H9 (cell line): Measurements from ENCODE around the gene STAT3. TPM values are rescaled to one million over a fixed set of nuclear protein-coding genes. Genes with fewer than 3 reads are reported as not detected.
A peak's percentile ranks its signal among the peaks of the same experiment; 100 is the strongest.

ENCODE experiments used
- DNase-seq: peaks from one replicate; pipeline ENCODE4 v3.0.0-alpha.2; 2017
- H2AFZ ChIP-seq: one replicate; pipeline ENCODE4 v1.6.1; 2013; ENCODE audit warnings: mild to moderate bottlenecking, low read length, control low read depth, moderate library complexity
- H2AK5ac ChIP-seq: 2 replicates; pipeline ENCODE4 v1.6.1; 2013; ENCODE audit warnings: low read length, control low read depth, mixed read lengths; ENCODE audit not compliant: insufficient read length
- H2BK120ac ChIP-seq: one replicate; pipeline ENCODE4 v1.6.1; 2013; ENCODE audit warnings: low read depth, mild to moderate bottlenecking, low read length, control low read depth, inconsistent platforms; ENCODE audit not compliant: poor library complexity, severe bottlenecking
- H2BK12ac ChIP-seq: 2 replicates; pipeline ENCODE4 v1.6.1; 2013; ENCODE audit warnings: low read length, control low read depth, mixed read lengths, low read depth; ENCODE audit not compliant: insufficient read length
- H2BK15ac ChIP-seq: 2 replicates; pipeline ENCODE4 v1.6.1; 2013; ENCODE audit warnings: low read depth, low read length, control low read depth
- H2BK20ac ChIP-seq: one replicate; pipeline ENCODE4 v1.6.1; 2013; ENCODE audit warnings: low read depth, mild to moderate bottlenecking, low read length, control low read depth, inconsistent platforms; ENCODE audit not compliant: poor library complexity, severe bottlenecking
- H2BK5ac ChIP-seq: 2 replicates; pipeline ENCODE4 v1.6.1; 2013; ENCODE audit warnings: low read length, control low read depth, mixed read lengths; ENCODE audit not compliant: insufficient read length
- H3K14ac ChIP-seq: 2 replicates; pipeline ENCODE4 v1.6.1; 2013; ENCODE audit warnings: low read length, control low read depth; ENCODE audit not compliant: insufficient read depth
- H3K18ac ChIP-seq: 2 replicates; pipeline ENCODE4 v1.6.1; 2013; ENCODE audit warnings: low read depth, mild to moderate bottlenecking, mixed read lengths, low read length, control low read depth; ENCODE audit not compliant: insufficient read length
- H3K23ac ChIP-seq: 2 replicates; pipeline ENCODE4 v1.6.1; 2013; ENCODE audit warnings: low read length, control low read depth, mixed read lengths, low read depth; ENCODE audit not compliant: insufficient read length
- H3K23me2 ChIP-seq: 2 replicates; pipeline ENCODE4 v1.6.1; 2013; ENCODE audit warnings: low read depth, mild to moderate bottlenecking, mixed read lengths, low read length, control low read depth; ENCODE audit not compliant: insufficient read length, poor library complexity, severe bottlenecking
- H3K27ac ChIP-seq: 2 replicates; pipeline ENCODE4 v1.5.1; 2013; ENCODE audit warnings: low read length, control low read depth, mixed read lengths, low read depth; ENCODE audit not compliant: insufficient read length
- H3K27me3 ChIP-seq: 2 replicates; pipeline ENCODE4 v1.6.1; 2013; ENCODE audit warnings: low read length, control low read depth, inconsistent platforms; ENCODE audit not compliant: insufficient read depth
- H3K4ac ChIP-seq: 2 replicates; pipeline ENCODE4 v1.6.1; 2013; ENCODE audit warnings: low read depth, mild to moderate bottlenecking, control low read depth, inconsistent platforms, low read length, moderate library complexity
- H3K4me1 ChIP-seq: 2 replicates; pipeline ENCODE4 v1.6.1; 2013; ENCODE audit warnings: low read length, control low read depth, inconsistent platforms; ENCODE audit not compliant: insufficient read depth
- H3K4me2 ChIP-seq: 2 replicates; pipeline ENCODE4 v1.6.1; 2013; ENCODE audit warnings: low read length, control low read depth, mixed read lengths; ENCODE audit not compliant: insufficient read length, insufficient read depth
- H3K56ac ChIP-seq: 2 replicates; pipeline ENCODE4 v1.6.1; 2013; ENCODE audit warnings: low read depth, mild to moderate bottlenecking, mixed read lengths, low read length, control low read depth; ENCODE audit not compliant: insufficient read length
- H3K79me1 ChIP-seq: 2 replicates; pipeline ENCODE4 v1.6.1; 2013; ENCODE audit warnings: low read depth, mild to moderate bottlenecking, moderate library complexity, low read length, control low read depth, inconsistent platforms; ENCODE audit not compliant: insufficient read depth, poor library complexity, severe bottlenecking
- H3K79me2 ChIP-seq: 2 replicates; pipeline ENCODE4 v1.6.1; 2013; ENCODE audit warnings: low read length, control low read depth, inconsistent platforms; ENCODE audit not compliant: insufficient read depth
- H3K9ac ChIP-seq: 2 replicates; pipeline ENCODE4 v1.6.1; 2013; ENCODE audit warnings: low read length, control low read depth, mixed read lengths; ENCODE audit not compliant: insufficient read length; ENCODE audit errors: extremely low read depth
- H3K9me3 ChIP-seq: one replicate; pipeline ENCODE4 v1.6.1; 2013; ENCODE audit warnings: low read depth, low read length, inconsistent platforms; ENCODE audit not compliant: control insufficient read depth
- H3T11ph ChIP-seq: one replicate; pipeline ENCODE4 v1.6.1; 2013; ENCODE audit warnings: mild to moderate bottlenecking, low read length, control low read depth, inconsistent platforms
- H4K20me1 ChIP-seq: one replicate; pipeline ENCODE4 v1.6.1; 2013; ENCODE audit not compliant: control insufficient read depth, insufficient read length, insufficient read depth
- H4K5ac ChIP-seq: 2 replicates; pipeline ENCODE4 v1.6.1; 2013; ENCODE audit warnings: low read depth, mild to moderate bottlenecking, mixed read lengths, low read length, control low read depth; ENCODE audit not compliant: insufficient read length
- H4K8ac ChIP-seq: replicated peaks from 2 replicates; pipeline ENCODE4 v1.6.1; 2013; ENCODE audit warnings: low read length, control low read depth, mixed read lengths, low read depth; ENCODE audit not compliant: insufficient read length
- H4K91ac ChIP-seq: 2 replicates; pipeline ENCODE4 v1.6.1; 2013; ENCODE audit warnings: low read depth, mild to moderate bottlenecking, moderate library complexity, mixed read lengths, low read length, control low read depth; ENCODE audit not compliant: insufficient read length
- H3K27ac Mint-ChIP-seq, 3 experiments: 2 replicates in 2 of 3; 3 replicates in 1 of 3; pipeline ENCODE4 v1.8.0; 2020 to 2021; ENCODE audit warnings: mixed read lengths in 3 of 3, mild to moderate bottlenecking in 1 of 3, moderate library complexity in 1 of 3
- H3K27me3 Mint-ChIP-seq: 2 replicates; pipeline ENCODE4 v1.8.0; 2021; ENCODE audit warnings: low read depth, mild to moderate bottlenecking, moderate library complexity, mixed read lengths
- H3K36me3 Mint-ChIP-seq, 3 experiments: 2 replicates in 2 of 3; 3 replicates in 1 of 3; pipeline ENCODE4 v1.8.0; 2020 to 2021; ENCODE audit warnings: low read depth in 3 of 3, mixed read lengths in 3 of 3; ENCODE audit not compliant: insufficient read depth in 1 of 3
- H3K4me1 Mint-ChIP-seq, 2 experiments: 2 replicates each; pipeline ENCODE4 v1.8.0; 2020; ENCODE audit warnings: mixed read lengths in 2 of 2
- H3K4me3 Mint-ChIP-seq, 2 experiments: 2 replicates in 1 of 2; 3 replicates in 1 of 2; pipeline ENCODE4 v1.8.0; 2020 to 2021; ENCODE audit warnings: mild to moderate bottlenecking in 2 of 2, mixed read lengths in 2 of 2, moderate library complexity in 1 of 2
- H3K9me3 Mint-ChIP-seq, 2 experiments: 2 replicates in 1 of 2; 3 replicates in 1 of 2; pipeline ENCODE4 v1.8.0; 2020; ENCODE audit warnings: mild to moderate bottlenecking in 2 of 2, mixed read lengths in 2 of 2, moderate library complexity in 1 of 2
- CTCF ChIP-seq: fragments of 200-600 bp; sonication (generic); conservative IDR thresholded peaks from 3 replicates; pipeline ENCODE4 v1.8.0; 2021; ENCODE audit warnings: antibody characterized with exemption, mild to moderate bottlenecking
- WGBS: extraction: QIAGEN DNeasy Blood & Tissue Kit; methylation state at CpG from one replicate; pipeline ENCODE4 v1.1.7; 2013; ENCODE audit warnings: missing lambda C conversion rate, low lambda C conversion rate, mixed read lengths; ENCODE audit not compliant: insufficient read length; ENCODE audit errors: extremely low coverage; 5-methylcytosine and 5-hydroxymethylcytosine counted together
- total RNA-seq: library from RNA; stranded (reverse); gene quantifications from 2 replicates; pipeline ENCODE4 v1.2.1, GENCODE V29; 2021

The STAT3 gene
- total RNA-seq, 1 experiment from 2014 or later: 83.2 TPM

DNA sequence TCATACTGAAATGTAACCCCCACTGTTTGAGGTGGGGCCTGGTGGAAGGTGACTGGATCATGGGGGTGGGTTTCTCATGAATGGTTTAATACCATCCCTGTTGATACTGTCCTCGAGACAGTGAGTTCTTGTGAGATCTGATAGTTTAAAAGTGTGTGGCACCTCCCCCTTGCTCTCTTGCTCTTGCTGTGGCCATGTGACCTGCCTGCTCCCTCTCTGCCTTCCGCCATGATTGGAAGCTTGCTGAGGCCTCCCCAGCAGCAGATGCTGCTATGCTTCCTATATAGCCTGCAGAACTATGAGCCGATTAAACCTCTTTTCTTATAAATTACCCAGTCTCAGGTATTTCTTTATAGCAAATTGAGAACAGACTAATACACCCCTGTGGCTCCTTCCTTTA, 40.6 kb downstream of the STAT3 start:
- DNase-seq: no peak
- Histone ChIP-seq H4K91ac (no peak overlapping the region), H2BK20ac (no peak overlapping the region), H3K27ac (no peak overlapping the region), H3K79me1 (no peaks in the 10 kb centered on the region), H3K9ac (no peak overlapping the region), H2BK12ac (no peak overlapping the region), H3K9me3 (no peaks in the 10 kb centered on the region), H3K27me3 (no peaks in the 10 kb centered on the region), H3K79me2 (no peaks in the 10 kb centered on the region; the same call in 1 of the 2 replicates), H3K4ac (no peak overlapping the region), H2BK120ac (no peak overlapping the region), H3K14ac (no peak overlapping the region; the same call in 1 of the 2 replicates), H3K23ac (no peak overlapping the region), H2AK5ac (no peak overlapping the region), H3K18ac (no peak overlapping the region), H3T11ph (no peak overlapping the region), H3K23me2 (no peaks in the 10 kb centered on the region), H3K4me2 (no peak overlapping the region), H3K4me1 (peaks cover 2% of the 10 kb centered on the region), H4K5ac (no peak overlapping the region), H3K56ac (no peak overlapping the region), H4K8ac (no peak overlapping the region), H2BK15ac (no peak overlapping the region), H2BK5ac (no peak overlapping the region), H2AFZ (no peak overlapping the region), H4K20me1 (no peaks in the 10 kb centered on the region)
- Mint-ChIP-seq H3K36me3 (peaks cover 18 to 52% (median 46%) of the 10 kb centered on the region in 3 experiments; a peak in 6 of 7 replicates), H3K27me3 (no peaks in the 10 kb centered on the region), H3K4me1 (peaks cover 19 to 38% of the 10 kb centered on the region in 2 experiments), H3K4me3 (no peak overlapping the region), H3K9me3 (no peaks in the 10 kb centered on the region), H3K27ac (peak overlapping the region in 2 of 3 experiments; percentile 5 to 85; a peak in 4 of 7 replicates)
- WGBS: no CpG with 5 or more reads among the region's 3 CpGs
- no peak for TF ChIP-seq CTCF
